ENCODE data around the gene SH3BP5L. TPM values are rescaled to one million over a fixed set of nuclear protein-coding genes. Genes with fewer than 3 reads are reported as not detected.

Gene SH3BP5L
- total and polyA plus RNA-seq, 8 donors: 6.1 to 15.8 (median 8.7) TPM

DNA sequence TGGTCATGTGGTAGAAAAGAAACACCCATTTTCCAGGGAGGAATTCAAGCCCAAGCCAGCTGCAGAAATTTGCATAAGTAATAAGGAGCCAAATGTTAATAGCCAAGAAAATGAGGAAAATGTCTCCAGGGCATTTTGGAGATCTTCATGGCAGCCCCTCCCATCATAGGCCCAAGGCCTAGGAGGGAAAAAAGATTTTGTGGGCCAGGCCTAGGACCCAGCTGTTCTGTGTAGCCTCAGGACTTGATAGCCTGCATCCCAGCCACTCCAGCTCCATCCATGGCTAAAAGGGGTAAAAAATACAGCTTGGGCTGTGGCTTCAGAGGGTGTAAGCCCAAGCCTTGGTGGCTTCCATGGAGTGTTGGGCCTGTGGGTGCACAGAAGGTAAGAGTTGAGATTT is 48.7 kb downstream of the SH3BP5L start:
- ATAC-seq (no peak), DNase-seq (no peak), FAIRE-seq (no peak)
- Histone ChIP-seq H3K36me3 (no peaks in the 10 kb centered on the region), H3K4me1 (no peaks in the 10 kb centered on the region), H3K9me3 (no peaks in the 10 kb centered on the region), H3K27me3 (no peaks in the 10 kb centered on the region), H3K27ac (no peak overlapping the region), H3K4me3 (no peak overlapping the region)
- intact Hi-C loops (cut with DNase I): no loop called here
- TF ChIP-seq, protein P1, sequence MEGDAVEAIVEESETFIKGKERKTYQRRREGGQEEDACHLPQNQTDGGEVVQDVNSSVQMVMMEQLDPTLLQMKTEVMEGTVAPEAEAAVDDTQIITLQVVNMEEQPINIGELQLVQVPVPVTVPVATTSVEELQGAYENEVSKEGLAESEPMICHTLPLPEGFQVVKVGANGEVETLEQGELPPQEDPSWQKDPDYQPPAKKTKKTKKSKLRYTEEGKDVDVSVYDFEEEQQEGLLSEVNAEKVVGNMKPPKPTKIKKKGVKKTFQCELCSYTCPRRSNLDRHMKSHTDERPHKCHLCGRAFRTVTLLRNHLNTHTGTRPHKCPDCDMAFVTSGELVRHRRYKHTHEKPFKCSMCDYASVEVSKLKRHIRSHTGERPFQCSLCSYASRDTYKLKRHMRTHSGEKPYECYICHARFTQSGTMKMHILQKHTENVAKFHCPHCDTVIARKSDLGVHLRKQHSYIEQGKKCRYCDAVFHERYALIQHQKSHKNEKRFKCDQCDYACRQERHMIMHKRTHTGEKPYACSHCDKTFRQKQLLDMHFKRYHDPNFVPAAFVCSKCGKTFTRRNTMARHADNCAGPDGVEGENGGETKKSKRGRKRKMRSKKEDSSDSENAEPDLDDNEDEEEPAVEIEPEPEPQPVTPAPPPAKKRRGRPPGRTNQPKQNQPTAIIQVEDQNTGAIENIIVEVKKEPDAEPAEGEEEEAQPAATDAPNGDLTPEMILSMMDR (IDR thresholded peaks at IDR 0.05): no peak

DNA sequence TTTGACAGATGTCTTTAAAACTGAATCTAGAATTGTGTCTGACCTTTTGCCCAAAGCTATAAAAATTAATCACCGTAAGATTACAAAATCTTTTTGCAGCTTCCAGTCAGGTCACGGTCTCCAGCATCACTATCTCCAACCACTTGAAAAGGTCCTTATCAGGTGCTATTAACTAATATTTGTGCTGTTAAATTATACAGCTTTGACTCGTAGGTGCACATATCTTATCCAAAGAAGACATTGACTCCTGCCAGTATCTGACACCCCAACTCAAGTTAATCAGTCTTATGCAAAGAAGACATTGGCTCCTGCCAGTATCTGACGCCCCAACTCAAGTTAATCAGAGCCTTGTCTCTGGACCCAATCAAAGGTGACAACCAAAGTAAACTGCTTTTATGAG is 50.3 kb downstream of the SH3BP5L start:
- FAIRE-seq (no peak), DNase-seq (no peak), ATAC-seq (no peak)
- WGBS, 2 donors: 38 to 41% methylated on average over 4 of the region's 4 CpGs
- TF ChIP-seq, protein P1 (IDR thresholded peaks at IDR 0.05): no peak
- H3K4me1 ChIP-seq: no peaks in the 10 kb centered on the region
- no peaks in the 10 kb centered on the region for H3K9me3 ChIP-seq
- H3K36me3 ChIP-seq: no peaks in the 10 kb centered on the region
- H3K27me3 ChIP-seq: no peaks in the 10 kb centered on the region
- no peak overlapping the region for H3K4me3 ChIP-seq
- intact Hi-C loops (cut with DNase I): no loop called here
- H3K27ac ChIP-seq: no peak overlapping the region

Small RNA genes within 50 kb of the gene (microRNA-seq; reads per million reads assigned to microRNA genes)
- gene MIR3124: 0.39 to 2.4 reads per million in 2 donors

Other genes starting within 250 kb of the SH3BP5L start
- under 1 TPM in 1 of 6 donors, not detected in 5; 0.12 TPM for gene OR2T10, start 228.2 kb downstream of the SH3BP5L start, total RNA-seq
- under 1 TPM; 0.23 TPM for gene OR2T10, start 228.2 kb downstream of the SH3BP5L start, polyA plus RNA-seq
- gene OR2T11, start 190.8 kb downstream of the SH3BP5L start, total RNA-seq: under 1 TPM in 2 of 6 donors, not detected in 4; 0.09 to 0.12 TPM
- gene OR2T11, start 190.8 kb downstream of the SH3BP5L start, polyA plus RNA-seq: under 1 TPM in 1 of 2 donors, not detected in 1; 0.04 TPM
- gene OR2T35, start 180.6 kb downstream of the SH3BP5L start, total RNA-seq: not detected
- gene OR2T35, start 180.6 kb downstream of the SH3BP5L start, polyA plus RNA-seq: not detected
- gene OR2T27, start 170.4 kb downstream of the SH3BP5L start, total RNA-seq: not detected
- gene OR2T27, start 170.4 kb downstream of the SH3BP5L start, polyA plus RNA-seq: not detected
- not detected for gene OR14I1, start 123.1 kb downstream of the SH3BP5L start, total RNA-seq
- gene OR14I1, start 123.1 kb downstream of the SH3BP5L start, polyA plus RNA-seq: not detected
- not detected for gene LYPD8, start 70.2 kb downstream of the SH3BP5L start, total RNA-seq
- not detected for gene LYPD8, start 70.2 kb downstream of the SH3BP5L start, polyA plus RNA-seq
- gene ZNF672, start 12.3 kb upstream of the SH3BP5L start, total RNA-seq: 10 to 100 TPM; 13.0 to 22.6 (median 15.5) TPM
- gene ZNF672, start 12.3 kb upstream of the SH3BP5L start, polyA plus RNA-seq: 10 to 100 TPM in 1 of 2 donors, 1 to 10 TPM in 1; 9.7 to 16.0 TPM
- 10 to 100 TPM; 11.9 to 36.5 (median 21.3) TPM for gene ZNF692, start 33.2 kb upstream of the SH3BP5L start, total RNA-seq
- gene ZNF692, start 33.2 kb upstream of the SH3BP5L start, polyA plus RNA-seq: 100 to 1,000 TPM; 191 to 233 TPM
- 1 to 10 TPM; 2.2 to 7.5 (median 4.0) TPM for gene PGBD2, start 80.3 kb upstream of the SH3BP5L start, total RNA-seq
- gene PGBD2, start 80.3 kb upstream of the SH3BP5L start, polyA plus RNA-seq: 1 to 10 TPM; 5.8 to 6.9 TPM